Heart left ventricle (tissue), 16 donors: ENCODE results near the gene HS1BP3. TPM values are rescaled to one million over a fixed set of nuclear protein-coding genes. Genes with fewer than 3 reads are reported as not detected.
A peak's percentile ranks its signal among the peaks of the same experiment; 100 is the strongest.

Source experiments
- ATAC-seq, 4 donors: fragments of 200-7000 bp; cut with Tn5 transposase; one replicate each; pipeline ENCODE4 v1.9.1; 2020 to 2022; ENCODE audit warnings: moderate library complexity in 4 of 4, mild to moderate bottlenecking in 3 of 4, moderate number of reproducible peaks in 1 of 4
- DNase-seq, 5 donors: peaks; one replicate each; pipeline ENCODE4 v3.0.0-alpha.2; 2020
- H3K27ac ChIP-seq, 12 donors: fragments of 200-600 bp; sonication (generic) in 4 of 12; one replicate each; pipeline versions ENCODE4 v1.5.0 to v1.8.0; 2016 to 2022; ENCODE audit warnings: mild to moderate bottlenecking in 2 of 12
- H3K27me3 ChIP-seq, 9 donors: fragments of 200-600 bp; sonication (generic) in 2 of 9; one replicate each; pipeline versions ENCODE4 v1.5.1 to v1.8.0; 2016 to 2022; ENCODE audit warnings: mild to moderate bottlenecking in 3 of 9
- H3K36me3 ChIP-seq, 9 donors: fragments of 200-600 bp; sonication (generic) in 2 of 9; one replicate each; pipeline versions ENCODE4 v1.5.0 to v1.8.0; 2018 to 2022; ENCODE audit warnings: mild to moderate bottlenecking in 2 of 9
- H3K4me1 ChIP-seq, 12 donors: fragments of 200-600 bp; sonication (generic) in 4 of 12; one replicate each; pipeline versions ENCODE4 v1.5.0 to v1.8.0; 2016 to 2022; ENCODE audit warnings: mild to moderate bottlenecking in 3 of 12
- H3K4me3 ChIP-seq, 12 donors: fragments of 200-600 bp; sonication (generic) in 4 of 12; one replicate each; pipeline versions ENCODE4 v1.5.0 to v1.8.0; 2017 to 2022; ENCODE audit warnings: mild to moderate bottlenecking in 9 of 12, moderate library complexity in 4 of 12
- H3K9me3 ChIP-seq, 12 donors: fragments of 200-600 bp; sonication (generic) in 4 of 12; one replicate each; pipeline versions ENCODE4 v1.5.0 to v1.8.0; 2016 to 2022; ENCODE audit warnings: mild to moderate bottlenecking in 1 of 12
- POLR2A ChIP-seq, 2 donors: fragments of 450-650 bp; IDR thresholded peaks; one replicate each; pipeline ENCODE4 v1.6.1; 2017; ENCODE audit warnings: antibody characterized with exemption in 2 of 2, mild to moderate bottlenecking in 2 of 2, moderate library complexity in 2 of 2
- WGBS, 4 donors: extraction: QIAGEN DNeasy Blood & Tissue Kit in 2 of 4; methylation state at CpG; one replicate each; pipeline versions ENCODE4 v1.1.5 to v1.1.7; 2013 to 2018; 5-methylcytosine and 5-hydroxymethylcytosine counted together
- intact Hi-C, 10 donors: fragments of 100-400 bp; cut with DNase I; formaldehyde crosslinking; loops; one replicate each; pipeline versions ENCODE4 v1.11.1 to v1.14.2; 2022
- polyA plus RNA-seq, 2 donors: library from polyadenylated mRNA; stranded (reverse); fragments of 200-250 nt; gene quantifications; one replicate each; pipeline ENCODE4 v1.2.3, GENCODE V29; 2013
- total RNA-seq, 9 donors: library from RNA; depleted of rRNA in 2 of 9; stranded (reverse); fragments of >200 nt in 2 of 9; fragmentation: NEBNext Ultra II Directional in 3 of 9; extraction: Animal tissue kit (Norgen Biotek cat#: 25700) in 3 of 9; gene quantifications; one replicate each; pipeline versions ENCODE4 v1.1.0 to v1.2.4, GENCODE V29; 2016 to 2023
- TF ChIP-seq, protein P1 (sequence below), 12 donors: fragments of 200-600 bp; sonication (generic) in 4 of 12; IDR thresholded peaks; one replicate each; pipeline versions ENCODE4 v1.5.0 to v1.8.0; 2018 to 2022; ENCODE audit warnings: antibody characterized with exemption in 12 of 12, mild to moderate bottlenecking in 5 of 12
- donor health status: ischemic (EF 13 %, LVEDD 7.1; RV severe dilation, severe dysfunction).
- donor health status: healthy with polysubstance abuse.
- donor health status: DM: no; HTN: yes; CAD: no.
- donor health status: DM: no; HTN: no; CAD: no.
- donor health status: ischemic (EF 25% LVEDD 6.9; RV normal size, moderate dysfunction).
- donor health status: ischemic (EF 25% LVEDD 5.7; RV mildly dilated, moderate dysfunction).
- donor health status: healthy.
- donor health status: DM: yes; HTN: yes; CAD: no.
- donor health status: ischemic (EF 35%, LVEDD 5.7; RV mildly dilated, moderate dysfunction).
- donor health status: nonischemic (EF 11% LVEDD 7.7; RV severe dilation, severe dysfunction).
- donor health status: DM: yes; HTN: yes; CAD: no.
- donor health status: PGD.
- donor health status: ischemic (EF 29% LVEDD 5.4; RV normal size, mild dysfunction).
- donor health status: nonischemic (EF 23%, LVEDD 6.1; RV moderate dilation, normal function).

The HS1BP3 gene
- total and polyA plus RNA-seq, 11 donors, result 12.7 to 23.7 (median 21.0) TPM

GRCh38 chr2:20615466-20616241, 35.2 kb downstream of the HS1BP3 start:
- Histone ChIP-seq H3K4me1 (peaks cover 52 to 100% (median 98%) of the 10 kb centered on the region in 12 donors), H3K9me3 (no peaks in the 10 kb centered on the region), H3K27me3 (no peaks in the 10 kb centered on the region), H3K4me3 (no peak overlapping the region), H3K36me3 (peaks cover 0 to 7% (median under 1%) of the 10 kb centered on the region in 9 donors), H3K27ac (peak overlapping the region; percentile 86 to 99 (median 95))
- peak in 2 of 4 donors; percentile 16 to 22 for ATAC-seq
- DNase-seq, result peak; percentile 60 to 72 (median 64)
- TF ChIP-seq, protein P1, sequence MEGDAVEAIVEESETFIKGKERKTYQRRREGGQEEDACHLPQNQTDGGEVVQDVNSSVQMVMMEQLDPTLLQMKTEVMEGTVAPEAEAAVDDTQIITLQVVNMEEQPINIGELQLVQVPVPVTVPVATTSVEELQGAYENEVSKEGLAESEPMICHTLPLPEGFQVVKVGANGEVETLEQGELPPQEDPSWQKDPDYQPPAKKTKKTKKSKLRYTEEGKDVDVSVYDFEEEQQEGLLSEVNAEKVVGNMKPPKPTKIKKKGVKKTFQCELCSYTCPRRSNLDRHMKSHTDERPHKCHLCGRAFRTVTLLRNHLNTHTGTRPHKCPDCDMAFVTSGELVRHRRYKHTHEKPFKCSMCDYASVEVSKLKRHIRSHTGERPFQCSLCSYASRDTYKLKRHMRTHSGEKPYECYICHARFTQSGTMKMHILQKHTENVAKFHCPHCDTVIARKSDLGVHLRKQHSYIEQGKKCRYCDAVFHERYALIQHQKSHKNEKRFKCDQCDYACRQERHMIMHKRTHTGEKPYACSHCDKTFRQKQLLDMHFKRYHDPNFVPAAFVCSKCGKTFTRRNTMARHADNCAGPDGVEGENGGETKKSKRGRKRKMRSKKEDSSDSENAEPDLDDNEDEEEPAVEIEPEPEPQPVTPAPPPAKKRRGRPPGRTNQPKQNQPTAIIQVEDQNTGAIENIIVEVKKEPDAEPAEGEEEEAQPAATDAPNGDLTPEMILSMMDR (IDR thresholded peaks at IDR 0.05), result no peak
- no peak for TF ChIP-seq POLR2A (IDR thresholded peaks at IDR 0.05)
- intact Hi-C loops, result loop anchor here in 8 of 10 donors (2.0 to 10.0 kb wide), 5 partner anchors 17 to 168 kb away; partner anchors contain the start of gene RHOB (in 7 of the 8)
- WGBS, 4 donors, result 48 to 54% (median 50%) methylated on average over 8 to 9 of the region's 9 CpGs

DNA sequence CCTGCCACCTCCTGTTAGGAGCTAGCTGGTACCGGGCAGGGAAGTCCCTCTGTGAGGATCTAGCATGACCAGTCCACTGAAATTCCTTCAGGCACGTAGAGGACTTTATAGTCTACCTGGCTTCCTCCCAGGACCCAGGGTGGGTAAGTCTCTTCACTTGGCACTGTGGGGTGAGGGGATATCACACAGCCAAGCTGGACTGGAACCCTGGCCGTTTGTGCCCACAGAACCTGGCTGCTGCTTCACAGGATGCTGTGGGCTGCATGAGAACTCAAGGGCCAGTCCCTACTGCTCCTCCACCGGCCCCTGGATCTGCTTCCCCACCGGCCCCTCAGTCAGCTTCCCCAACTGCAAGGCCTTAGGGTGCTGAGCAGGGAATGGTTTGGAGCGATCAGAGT, 35.8 kb downstream of the HS1BP3 start:
- no peaks in the 10 kb centered on the region for H3K27me3 ChIP-seq
- peaks cover 0 to 2% (median 0%) of the 10 kb centered on the region in 9 donors for H3K36me3 ChIP-seq
- intact Hi-C loops, result loop anchor here in 8 of 10 donors (5.0 to 10.0 kb wide), 3 partner anchors 38 to 168 kb away; partner anchors contain the start of gene RHOB (in 7 of the 8)
- DNase-seq, result peak in 2 of 5 donors; percentile 23 to 40
- H3K27ac ChIP-seq, result peak overlapping the region; percentile 86 to 99 (median 95)
- H3K4me3 ChIP-seq, result no peak overlapping the region
- no peak for TF ChIP-seq POLR2A (IDR thresholded peaks at IDR 0.05)
- TF ChIP-seq, protein P1 (IDR thresholded peaks at IDR 0.05), result no peak
- no peaks in the 10 kb centered on the region for H3K9me3 ChIP-seq
- peaks cover 52 to 100% (median 98%) of the 10 kb centered on the region in 12 donors for H3K4me1 ChIP-seq
- 65 to 89% (median 76%) methylated on average over 3 to 6 of the region's 6 CpGs for WGBS, 4 donors
- ATAC-seq, result no peak

DNA sequence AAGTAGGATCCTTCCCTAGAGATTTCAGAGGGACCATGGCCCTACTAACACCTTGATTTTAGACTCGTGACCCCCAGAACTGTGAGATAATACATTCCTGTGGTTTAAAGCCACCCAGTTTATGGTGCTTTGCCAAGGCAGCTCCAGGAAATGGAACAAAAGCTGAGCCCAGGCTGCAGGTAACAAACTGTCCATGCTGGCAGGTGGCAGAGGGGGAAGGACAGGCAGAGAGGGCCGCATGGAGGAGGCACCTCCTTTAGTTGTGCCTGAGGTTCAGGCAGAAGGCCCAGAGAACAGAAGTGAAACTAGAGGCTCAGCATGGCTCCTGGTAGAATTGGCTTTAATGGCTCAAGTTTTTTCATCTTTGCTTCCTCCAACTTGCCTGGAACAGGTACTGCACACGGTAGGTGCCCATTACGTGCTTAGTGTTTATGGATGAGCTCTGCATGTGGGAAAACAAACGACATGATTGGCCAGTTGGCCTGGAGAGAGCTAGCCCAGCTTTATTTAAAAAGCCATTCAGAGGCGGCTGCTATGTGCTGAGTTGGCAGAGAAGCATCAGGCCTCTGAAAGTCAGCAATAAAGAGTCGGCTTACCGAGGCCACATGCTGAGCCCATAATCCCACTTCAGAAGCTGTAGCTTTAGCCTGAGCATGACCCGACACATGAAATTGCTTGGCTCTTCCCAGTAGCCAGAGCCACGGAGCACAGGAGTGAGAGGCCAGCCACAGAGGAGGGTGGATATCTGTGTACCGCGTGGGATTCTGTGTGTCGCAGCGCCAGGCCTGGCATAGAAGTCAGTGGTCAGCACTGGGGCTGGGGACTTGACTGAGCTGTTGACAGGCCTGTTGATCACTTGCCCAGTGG, 36.5 kb downstream of the HS1BP3 start:
- no peak for ATAC-seq
- Histone ChIP-seq H3K27ac (peak overlapping the region; percentile 86 to 99 (median 95)), H3K4me1 (peaks cover 52 to 100% (median 98%) of the 10 kb centered on the region in 12 donors), H3K9me3 (no peaks in the 10 kb centered on the region), H3K36me3 (no peaks in the 10 kb centered on the region), H3K4me3 (no peak overlapping the region), H3K27me3 (no peaks in the 10 kb centered on the region)
- WGBS, 4 donors, result 63 to 82% (median 65%) methylated on average over 14 of the region's 14 CpGs
- intact Hi-C loops, result loop anchor here in 8 of 10 donors (5.0 to 10.0 kb wide), 3 partner anchors 37 to 167 kb away; partner anchors contain the start of gene RHOB (in 7 of the 8)
- DNase-seq, result peak in 3 of 5 donors; percentile 22 to 63 (median 48)
- no peak for TF ChIP-seq POLR2A (IDR thresholded peaks at IDR 0.05)
- TF ChIP-seq, protein P1 (IDR thresholded peaks at IDR 0.05), result peak in 1 of 12 donors; percentile 14
